CD4-positive, alpha-beta memory T cell (primary cell): ENCODE results near the gene DYNC1I2. TPM values are rescaled to one million over a fixed set of nuclear protein-coding genes. Genes with fewer than 3 reads are reported as not detected.
"Not testable (repeated sequence)": the region's sequence is repeated elsewhere in the genome, so short reads cannot be mapped to it uniquely, and the experiment has no call there.

Source experiments
- CTCF ChIA-PET: fragments of 350-600 bp; sonication (Branson Sonifier 250); formaldehyde crosslinking; loops from one replicate; lab custom pipeline; 2021; ENCODE audit warnings: inconsistent platforms; ENCODE audit not compliant: partially characterized antibody; lab: Charles Lee
- POLR2A ChIA-PET: fragments of 350-600 bp; sonication (Branson Sonifier 250); formaldehyde crosslinking; loops from one replicate; lab custom pipeline; 2021; ENCODE audit not compliant: partially characterized antibody; lab: Charles Lee
- DNase-seq, 5 donors: peaks; one replicate each; pipeline versions ENCODE4 v3.0.0 to v3.0.0-alpha.2; 2020 to 2022; ENCODE audit warnings: mixed read lengths in 1 of 5
- H3K27ac ChIP-seq: one replicate; pipeline ENCODE4 v1.7.0; 2013; ENCODE audit warnings: low read depth, low read length
- H3K27me3 ChIP-seq: 2 replicates; pipeline ENCODE4 v1.7.0; 2013; ENCODE audit warnings: mild to moderate bottlenecking, low read length, moderate library complexity; ENCODE audit not compliant: insufficient read depth
- H3K36me3 ChIP-seq: 2 replicates; pipeline ENCODE4 v1.7.0; 2013; ENCODE audit warnings: mild to moderate bottlenecking, low read length, moderate library complexity; ENCODE audit not compliant: insufficient read depth
- H3K4me1 ChIP-seq: 2 replicates; pipeline ENCODE4 v1.7.0; 2013; ENCODE audit warnings: mild to moderate bottlenecking, low read length, moderate library complexity; ENCODE audit not compliant: insufficient read depth
- H3K4me3 ChIP-seq, 2 donors: one replicate each; pipeline ENCODE4 v1.7.0; 2013; ENCODE audit warnings: low read length in 2 of 2, mild to moderate bottlenecking in 1 of 2
- H3K9me3 ChIP-seq, 2 donors: one replicate each; pipeline ENCODE4 v1.7.0; 2013; ENCODE audit warnings: low read length in 2 of 2, control low read depth in 1 of 2; ENCODE audit not compliant: control insufficient read depth in 1 of 2
- H3K27ac Mint-ChIP-seq, 7 donors: one replicate each; pipeline ENCODE4 v1.8.0; 2020 to 2021; ENCODE audit warnings: mixed read lengths in 7 of 7, mild to moderate bottlenecking in 6 of 7, inconsistent platforms in 3 of 7, moderate library complexity in 3 of 7
- H3K27me3 Mint-ChIP-seq, 2 donors: one replicate each; pipeline ENCODE4 v1.8.0; 2020 to 2021; ENCODE audit warnings: mixed read lengths in 2 of 2
- H3K36me3 Mint-ChIP-seq, 2 donors: one replicate each; pipeline ENCODE4 v1.8.0; 2020 to 2021; ENCODE audit warnings: mixed read lengths in 2 of 2, inconsistent platforms in 1 of 2, mild to moderate bottlenecking in 1 of 2
- H3K4me1 Mint-ChIP-seq, 4 donors: one replicate each; pipeline ENCODE4 v1.8.0; 2020 to 2021; ENCODE audit warnings: mixed read lengths in 4 of 4, mild to moderate bottlenecking in 1 of 4
- H3K4me3 Mint-ChIP-seq, 8 donors: one replicate each; pipeline ENCODE4 v1.8.0; 2020 to 2021; ENCODE audit warnings: mixed read lengths in 8 of 8, mild to moderate bottlenecking in 7 of 8, moderate library complexity in 6 of 8, inconsistent platforms in 3 of 8
- H3K9me3 Mint-ChIP-seq, 8 donors: one replicate each; pipeline ENCODE4 v1.8.0; 2020 to 2021; ENCODE audit warnings: mixed read lengths in 8 of 8, mild to moderate bottlenecking in 5 of 8, inconsistent platforms in 3 of 8, moderate library complexity in 1 of 8
- intact Hi-C: fragments of 100-400 bp; cut with micrococcal nuclease; formaldehyde crosslinking; loops from one replicate; pipeline ENCODE4 v1.15.1; 2023
- polyA plus RNA-seq, 2 donors: library from polyadenylated mRNA; unstranded; fragments of 300-500 nt; fragmentation: Illumina TruSeq; gene quantifications; one replicate each; pipeline ENCODE4 v1.2.3, GENCODE V29; 2021
- total RNA-seq, 2 experiments: library from RNA; stranded (reverse); gene quantifications; one replicate each; pipeline ENCODE4 v1.2.3, GENCODE V29; 2021

Gene DYNC1I2
- total and polyA plus RNA-seq, 4 experiments from 2014 or later = 31.2 to 50.3 (median 43.1) TPM

DNA sequence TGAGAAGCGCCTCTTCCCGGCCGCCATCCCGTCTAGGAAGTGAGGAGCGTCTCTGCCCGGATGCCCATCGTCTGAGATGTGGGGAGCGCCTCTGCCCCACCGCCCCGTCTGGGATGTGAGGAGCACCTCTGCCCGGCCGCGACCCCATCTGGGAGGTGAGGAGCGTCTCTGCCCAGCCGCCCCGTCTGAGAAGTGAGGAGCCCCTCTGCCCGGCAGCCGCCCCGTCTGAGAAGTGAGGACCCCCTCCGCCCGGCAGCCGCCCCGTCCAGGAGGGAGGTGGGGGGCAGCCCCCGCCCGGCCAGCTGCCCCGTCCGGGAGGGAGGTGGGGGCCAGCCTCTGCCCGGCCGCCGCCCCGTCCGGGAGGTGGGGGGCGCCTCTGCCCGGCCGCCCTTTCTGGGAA is 87.3 kb downstream of the DYNC1I2 start:
- POLR2A ChIA-PET, H3K27me3 ChIP-seq, DNase-seq, H3K27ac ChIP-seq, H3K4me3 ChIP-seq, H3K4me3 Mint-ChIP-seq, CTCF ChIA-PET, intact Hi-C loops, H3K27ac Mint-ChIP-seq, H3K27me3 Mint-ChIP-seq, H3K36me3 ChIP-seq, H3K4me1 Mint-ChIP-seq, H3K4me1 ChIP-seq, H3K9me3 ChIP-seq: not testable (repeated sequence)
- Mint-ChIP-seq H3K36me3 (peaks cover 1 to 29% of the 10 kb centered on the region in 2 donors), H3K9me3 (peaks cover 2 to 46% (median 15%) of the 10 kb centered on the region in 8 donors)

- no peak overlapping the region for H3K4me3 ChIP-seq
- POLR2A ChIA-PET = no interaction called here
- Mint-ChIP-seq H3K4me1 (no peaks in the 10 kb centered on the region), H3K27me3 (no peaks in the 10 kb centered on the region), H3K4me3 (no peak overlapping the region), H3K36me3 (peaks cover 14 to 19% of the 10 kb centered on the region in 2 donors), H3K27ac (no peak overlapping the region), H3K9me3 (peaks cover 0 to 20% (median 3%) of the 10 kb centered on the region in 8 donors)
- H3K36me3 ChIP-seq = no peaks in the 10 kb centered on the region
- no peaks in the 10 kb centered on the region for H3K9me3 ChIP-seq
- intact Hi-C loops = no loop called here
- H3K27me3 ChIP-seq = no peaks in the 10 kb centered on the region
- H3K27ac ChIP-seq = no peak overlapping the region
- H3K4me1 ChIP-seq = no peaks in the 10 kb centered on the region
- CTCF ChIA-PET = interaction anchor here (1.5 kb wide), 1 partner anchor 9 kb away, joined by 3 read pairs; no protein-coding TSS in a partner anchor
- no peak for DNase-seq
Measured at GRCh38 chr2:171778515-171778914, 91.2 kb downstream of the DYNC1I2 start.

- no peaks in the 10 kb centered on the region for H3K9me3 ChIP-seq
- H3K4me3 Mint-ChIP-seq = no peak overlapping the region
- H3K27ac Mint-ChIP-seq = no peak overlapping the region
- CTCF ChIA-PET = interaction anchor here (0.7 kb wide), 1 partner anchor 103 kb away, joined by 3 read pairs; no protein-coding TSS in a partner anchor
- no peaks in the 10 kb centered on the region for H3K4me1 ChIP-seq
- no peak overlapping the region for H3K4me3 ChIP-seq
- DNase-seq = no peak
- POLR2A ChIA-PET = no interaction called here
- H3K27me3 ChIP-seq = no peaks in the 10 kb centered on the region
- H3K36me3 ChIP-seq = peaks cover 27% of the 10 kb centered on the region
- peaks cover 0 to 2% (median 0%) of the 10 kb centered on the region in 8 donors for H3K9me3 Mint-ChIP-seq
- H3K27me3 Mint-ChIP-seq = no peaks in the 10 kb centered on the region
- no peak overlapping the region for H3K27ac ChIP-seq
- intact Hi-C loops = no loop called here
- no peaks in the 10 kb centered on the region for H3K4me1 Mint-ChIP-seq
- peaks cover 63 to 65% of the 10 kb centered on the region in 2 donors for H3K36me3 Mint-ChIP-seq
Measured at GRCh38 chr2:171785450-171785849, 98.2 kb downstream of the DYNC1I2 start.

DNA sequence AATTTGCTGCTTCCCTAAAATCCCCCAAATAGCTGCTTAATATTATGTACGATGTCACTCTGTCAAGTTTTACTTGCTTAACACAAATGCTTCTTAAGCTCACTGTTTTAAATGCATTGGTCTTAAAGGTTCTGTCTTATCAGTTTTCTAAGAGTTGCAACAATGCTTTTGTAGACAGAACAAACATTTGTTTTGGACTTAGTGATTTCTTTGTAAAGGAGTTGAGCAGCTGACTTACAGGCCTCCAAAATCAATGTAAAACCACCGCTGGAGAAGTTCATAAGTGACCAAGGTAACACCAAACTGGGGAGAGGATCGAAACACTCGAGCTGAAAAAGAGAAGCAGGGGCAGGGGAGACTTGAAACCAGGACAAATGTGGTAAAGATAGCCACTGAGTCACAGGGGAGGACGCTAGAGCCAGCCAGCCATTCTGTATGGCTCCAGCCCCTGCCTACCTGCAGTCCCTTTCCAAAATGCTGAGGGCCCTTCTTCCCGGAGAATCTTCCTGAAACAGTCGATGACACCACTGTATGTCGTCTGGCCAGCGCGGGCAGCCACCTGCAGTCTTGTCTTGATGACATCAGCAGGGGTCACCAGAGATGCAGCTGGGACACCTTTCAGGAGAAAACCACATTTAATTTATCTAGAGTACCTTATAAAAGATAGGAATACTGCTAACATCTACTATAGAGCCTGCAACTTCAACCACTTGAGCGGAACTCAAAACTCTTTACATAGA is 100.2 kb downstream of the DYNC1I2 start:
- H3K27me3 ChIP-seq = no peaks in the 10 kb centered on the region
- Mint-ChIP-seq H3K27ac (no peak overlapping the region), H3K36me3 (peaks cover 73% of the 10 kb centered on the region in 2 donors), H3K4me1 (no peaks in the 10 kb centered on the region), H3K27me3 (no peaks in the 10 kb centered on the region), H3K9me3 (peaks cover 0 to 2% (median 0%) of the 10 kb centered on the region in 8 donors), H3K4me3 (no peak overlapping the region)
- intact Hi-C loops = no loop called here
- H3K36me3 ChIP-seq = peaks cover 33% of the 10 kb centered on the region
- ChIA-PET POLR2A (no interaction called here), CTCF (interaction anchor here (0.7 to 1.3 kb wide), 2 partner anchors 9 to 800 kb away, joined by 3 read pairs; no protein-coding TSS in a partner anchor)
- H3K4me1 ChIP-seq = no peaks in the 10 kb centered on the region
- no peak overlapping the region for H3K4me3 ChIP-seq
- DNase-seq = no peak
- no peak overlapping the region for H3K27ac ChIP-seq
- H3K9me3 ChIP-seq = no peaks in the 10 kb centered on the region

DNA sequence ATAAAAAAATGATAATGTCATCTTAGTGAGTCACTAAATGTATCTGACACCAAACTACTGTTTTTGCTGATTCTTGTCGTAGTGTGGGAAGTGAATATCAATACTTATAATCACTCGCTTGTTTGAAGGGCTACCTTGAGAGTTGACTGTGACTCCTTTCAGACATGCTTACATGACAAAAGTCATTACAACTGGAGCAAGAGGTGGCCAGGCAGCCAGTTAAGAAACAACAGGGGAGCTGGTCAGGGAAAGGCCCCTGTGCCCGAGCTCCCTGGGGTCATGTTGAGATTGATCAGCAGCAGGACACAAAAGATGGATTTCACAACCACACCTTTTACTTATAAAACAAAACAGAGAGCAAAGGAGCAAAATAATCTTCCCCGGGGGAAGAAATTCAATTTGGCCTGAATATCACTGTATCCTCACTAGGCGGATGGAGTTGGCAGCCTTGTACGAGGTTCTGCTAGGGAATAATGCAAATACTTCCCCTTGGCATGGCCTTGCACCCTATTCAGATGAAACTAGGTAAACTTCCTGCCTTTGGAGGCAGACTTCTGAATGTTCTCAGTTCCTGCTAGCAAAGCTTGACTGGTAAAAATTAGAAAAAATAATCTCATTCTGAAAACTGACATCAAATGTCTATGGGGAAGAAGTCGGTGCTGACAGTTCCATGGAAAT is 101.2 kb downstream of the DYNC1I2 start:
- ChIA-PET CTCF (no interaction called here), POLR2A (no interaction called here)
- no peaks in the 10 kb centered on the region for H3K9me3 ChIP-seq
- no peaks in the 10 kb centered on the region for H3K27me3 Mint-ChIP-seq
- no peaks in the 10 kb centered on the region for H3K27me3 ChIP-seq
- H3K4me1 ChIP-seq = no peaks in the 10 kb centered on the region
- peaks cover 70 to 75% of the 10 kb centered on the region in 2 donors for H3K36me3 Mint-ChIP-seq
- no peak overlapping the region for H3K4me3 Mint-ChIP-seq
- peaks cover 0 to 2% (median 0%) of the 10 kb centered on the region in 8 donors for H3K9me3 Mint-ChIP-seq
- DNase-seq = no peak
- no peak overlapping the region for H3K27ac ChIP-seq
- peaks cover 33% of the 10 kb centered on the region for H3K36me3 ChIP-seq
- H3K27ac Mint-ChIP-seq = peak overlapping the region in 2 of 7 donors; percentile 60 to 73
- no peaks in the 10 kb centered on the region for H3K4me1 Mint-ChIP-seq
- intact Hi-C loops = no loop called here
- H3K4me3 ChIP-seq = no peak overlapping the region

DNA sequence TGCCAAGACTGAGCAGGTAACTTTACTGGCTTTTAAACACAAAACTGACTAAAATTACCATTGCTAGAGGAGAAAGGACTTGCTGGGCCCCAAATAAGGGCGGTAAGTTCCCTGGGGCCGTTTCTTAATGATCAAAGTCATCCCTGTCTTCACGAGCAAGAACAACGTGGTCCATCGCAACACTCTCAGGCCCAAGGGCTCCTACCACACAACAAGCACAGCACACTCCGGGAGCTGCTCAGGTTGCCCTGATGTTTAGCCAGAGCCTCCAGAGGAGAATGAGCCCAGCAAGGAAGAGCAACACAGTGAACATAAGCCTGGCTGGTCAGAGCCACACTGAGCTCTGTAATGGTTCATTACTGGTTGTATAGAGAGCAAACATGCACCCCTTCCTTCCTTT is 102.7 kb downstream of the DYNC1I2 start:
- Mint-ChIP-seq H3K27ac (peak overlapping the region in 2 of 7 donors; percentile 19 to 87), H3K27me3 (no peaks in the 10 kb centered on the region), H3K4me3 (no peak overlapping the region), H3K9me3 (no peaks in the 10 kb centered on the region), H3K4me1 (peaks cover 5 to 10% (median 6%) of the 10 kb centered on the region in 4 donors), H3K36me3 (peaks cover 61 to 72% of the 10 kb centered on the region in 2 donors)
- intact Hi-C loops = no loop called here
- Histone ChIP-seq H3K4me1 (no peaks in the 10 kb centered on the region), H3K4me3 (no peak overlapping the region), H3K36me3 (peaks cover 26% of the 10 kb centered on the region), H3K27ac (no peak overlapping the region), H3K9me3 (no peaks in the 10 kb centered on the region), H3K27me3 (no peaks in the 10 kb centered on the region)
- ChIA-PET CTCF (interaction anchor here (1.0 kb wide), 1 partner anchor 672 kb away, joined by 4 read pairs; no protein-coding TSS in a partner anchor), POLR2A (interaction anchor here (1.2 kb wide), 1 partner anchor 15 kb away, joined by 3 read pairs; no protein-coding TSS in a partner anchor)
- DNase-seq = no peak

- ChIA-PET POLR2A (no interaction called here), CTCF (interaction anchor here (1.7 kb wide), 1 partner anchor 336 kb away, joined by 4 read pairs; no protein-coding TSS in a partner anchor)
- Mint-ChIP-seq H3K4me3 (no peak overlapping the region), H3K9me3 (no peaks in the 10 kb centered on the region), H3K4me1 (peaks cover 5 to 13% (median 10%) of the 10 kb centered on the region in 4 donors), H3K36me3 (peaks cover 52 to 67% of the 10 kb centered on the region in 2 donors), H3K27ac (peak overlapping the region in 1 of 7 donors; percentile 40), H3K27me3 (no peaks in the 10 kb centered on the region)
- Histone ChIP-seq H3K4me1 (no peaks in the 10 kb centered on the region), H3K9me3 (no peaks in the 10 kb centered on the region), H3K27me3 (no peaks in the 10 kb centered on the region), H3K36me3 (peaks cover 17% of the 10 kb centered on the region), H3K27ac (no peak overlapping the region), H3K4me3 (no peak overlapping the region)
- no peak for DNase-seq
- intact Hi-C loops = no loop called here
Measured at GRCh38 chr2:171791361-171791760, 104.1 kb downstream of the DYNC1I2 start.
